IMR-90 (cell line): ENCODE measurements around the gene ARGLU1.

Experiments
- BHLHE40 ChIP-seq: fragments of 150-350 bp; IDR thresholded peaks from 2 replicates; pipeline ENCODE4 v1.6.1; 2016; ENCODE audit warnings: mild to moderate bottlenecking, low read depth, low read length
- CEBPB ChIP-seq: IDR thresholded peaks from 2 replicates; pipeline ENCODE4 v1.6.1; 2012; ENCODE audit warnings: low read depth, low read length, improper control_type of control experiment
- CHD1 ChIP-seq: IDR thresholded peaks from 2 replicates; pipeline ENCODE4 v1.6.1; 2012; ENCODE audit warnings: low read depth, low read length, improper control_type of control experiment
- CTCF ChIP-seq: conservative IDR thresholded peaks from 2 replicates; pipeline ENCODE4 v1.5.1; 2012; ENCODE audit warnings: mild to moderate bottlenecking, low read depth, low read length, improper control_type of control experiment
- FOS ChIP-seq: fragments of 150-350 bp; IDR thresholded peaks from 2 replicates; pipeline ENCODE4 v1.6.1; 2016; ENCODE audit warnings: low read depth, low read length
- MAFK ChIP-seq: IDR thresholded peaks from 2 replicates; pipeline ENCODE4 v1.6.1; 2012; ENCODE audit warnings: low read depth, low read length, improper control_type of control experiment
- MAZ ChIP-seq: IDR thresholded peaks from 2 replicates; pipeline ENCODE4 v1.6.1; 2012; ENCODE audit warnings: low read depth, mild to moderate bottlenecking, low read length, improper control_type of control experiment, moderate library complexity, borderline replicate concordance
- MXI1 ChIP-seq: IDR thresholded peaks from 2 replicates; pipeline ENCODE4 v1.6.1; 2012; ENCODE audit warnings: low read depth, mild to moderate bottlenecking, low read length, moderate library complexity, borderline replicate concordance
- NFE2L2 ChIP-seq: fragments of 150-350 bp; IDR thresholded peaks from 2 replicates; pipeline ENCODE4 v1.6.1; 2016; ENCODE audit warnings: low read depth, mild to moderate bottlenecking, low read length
- POLR2A ChIP-seq: IDR thresholded peaks from 2 replicates; pipeline ENCODE4 v1.6.1; 2012; ENCODE audit warnings: mild to moderate bottlenecking, low read depth, low read length
- RAD21 ChIP-seq: IDR thresholded peaks from 2 replicates; pipeline ENCODE4 v1.6.1; 2012; ENCODE audit warnings: low read length, improper control_type of control experiment
- RCOR1 ChIP-seq: IDR thresholded peaks from 2 replicates; pipeline ENCODE4 v1.6.1; 2012; ENCODE audit warnings: mild to moderate bottlenecking, low read length, improper control_type of control experiment; ENCODE audit not compliant: insufficient replicate concordance
- SMC3 ChIP-seq: fragments of 150-350 bp; IDR thresholded peaks from 2 replicates; pipeline ENCODE4 v1.6.1; 2016; ENCODE audit warnings: low read depth, mild to moderate bottlenecking, antibody characterized with exemption, low read length, moderate library complexity
- USF2 ChIP-seq: fragments of 150-350 bp; IDR thresholded peaks from 2 replicates; pipeline ENCODE4 v1.6.1; 2017; ENCODE audit warnings: mild to moderate bottlenecking, antibody characterized with exemption, low read length, low read depth

- no peak for TF ChIP-seq POLR2A
- no peak for TF ChIP-seq RCOR1
- TF ChIP-seq CTCF, result no peak
- TF ChIP-seq MAFK, result no peak
- no peak for TF ChIP-seq CEBPB
- no peak for TF ChIP-seq SMC3
- no peak for TF ChIP-seq MAZ
- no peak for TF ChIP-seq MXI1
- no peak for TF ChIP-seq NFE2L2
- TF ChIP-seq FOS, result no peak
- TF ChIP-seq USF2, result no peak
- TF ChIP-seq RAD21, result no peak
- TF ChIP-seq CHD1, result no peak
- TF ChIP-seq BHLHE40, result no peak
Observed at GRCh38 chr13:106505295-106505694, 62.6 kb downstream of the ARGLU1 start.
